ENCODE measurements around the gene KCND3.

KCND3 gene

DNA sequence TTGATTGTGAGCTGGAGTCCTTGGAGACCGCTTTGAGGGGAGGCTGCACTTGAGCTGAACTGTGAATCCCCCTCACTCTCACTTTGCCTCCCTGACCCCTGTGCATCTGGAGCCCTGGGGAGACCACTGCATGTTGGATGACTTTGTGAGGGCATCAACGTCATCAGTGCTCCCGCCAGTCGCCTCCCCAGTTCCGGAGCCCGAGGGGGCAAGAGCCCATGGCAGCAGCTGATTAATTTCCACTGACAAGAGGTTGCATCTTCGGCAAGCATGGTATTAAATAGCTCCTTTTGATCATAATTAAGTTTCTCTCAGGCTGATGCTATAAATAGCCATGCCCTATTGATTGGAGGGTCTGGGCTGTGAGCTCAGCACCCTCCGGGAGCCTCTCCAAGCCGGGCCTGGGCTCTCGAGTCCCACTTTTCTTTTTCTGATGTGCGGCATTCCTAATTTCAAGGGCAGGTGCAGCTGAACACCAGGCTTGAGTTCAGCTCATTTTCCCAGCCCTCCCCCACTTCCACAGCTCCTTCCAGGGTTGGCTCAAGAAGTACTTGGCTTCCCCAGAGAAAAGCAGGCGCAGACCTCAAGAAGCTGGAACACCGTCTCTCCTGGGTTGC, 33.2 kb downstream of the KCND3 start:
- peak; percentile 15 to 25 for DNase-seq

DNA sequence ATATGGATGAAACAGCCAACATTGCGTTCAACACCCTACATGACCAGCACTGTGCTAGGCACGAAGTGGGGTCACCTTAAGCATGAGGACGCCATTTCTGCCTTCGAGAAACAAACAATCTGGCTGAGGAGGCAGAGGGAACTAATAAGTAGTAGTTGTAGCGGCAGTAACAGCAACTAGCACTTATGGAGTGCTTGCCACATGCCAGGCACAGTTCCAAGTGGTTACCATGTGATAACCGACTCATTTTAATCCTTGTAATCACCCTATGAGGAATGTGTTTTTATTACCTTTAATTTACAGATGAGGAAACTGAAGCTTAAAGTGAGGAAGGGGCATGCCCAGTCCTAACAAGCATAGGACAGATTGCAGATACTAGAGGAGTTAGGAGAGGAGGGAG, 33.7 kb downstream of the KCND3 start:
- no peak for DNase-seq

DNA sequence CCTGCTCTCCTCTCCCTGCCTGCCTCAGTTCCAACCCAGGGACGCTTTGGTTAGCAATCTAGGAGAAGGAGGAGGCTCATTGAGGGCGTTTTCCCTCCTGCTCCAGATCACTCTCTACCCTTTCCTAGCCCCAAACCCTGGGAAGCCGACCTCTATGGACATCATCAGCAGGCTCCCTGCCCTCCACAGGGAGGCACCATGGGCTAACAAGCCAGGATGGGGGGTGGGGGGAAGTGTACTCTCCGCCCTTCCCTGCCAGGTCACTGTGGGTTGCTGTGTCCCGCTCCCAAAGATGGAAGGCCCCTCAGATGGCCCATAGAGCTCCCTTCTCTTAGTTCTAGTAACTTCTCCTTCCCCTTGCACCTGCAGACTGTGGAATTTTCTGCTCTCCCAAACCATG, 35.7 kb downstream of the KCND3 start:
- DNase-seq, result no peak

DNA sequence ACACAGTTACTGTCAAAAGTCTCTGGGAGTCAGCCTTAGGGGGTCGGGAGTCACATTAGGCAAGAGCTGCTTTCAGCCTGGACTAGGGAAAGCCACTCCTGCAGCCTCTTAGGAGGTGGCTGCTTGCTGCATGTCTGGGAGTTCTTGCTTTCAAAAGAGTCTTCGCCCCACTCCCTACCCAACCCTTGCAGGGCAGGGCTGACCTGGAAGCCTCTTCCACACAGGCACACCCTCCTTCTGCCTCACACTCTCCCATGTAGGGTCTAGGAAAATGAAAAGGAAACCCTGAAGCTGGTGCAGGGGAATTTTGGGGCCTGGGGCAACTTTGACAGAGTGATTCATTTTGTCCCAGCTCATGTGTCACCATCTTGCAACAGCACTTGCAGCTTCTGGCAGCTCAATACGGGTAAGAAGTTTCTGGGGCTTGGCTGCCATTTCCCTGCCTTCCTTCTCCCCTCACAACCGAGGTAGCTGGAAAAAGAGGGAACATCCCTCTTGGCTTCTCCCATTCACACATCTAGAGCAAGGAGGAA, 37.3 kb downstream of the KCND3 start:
- DNase-seq, result no peak

DNA sequence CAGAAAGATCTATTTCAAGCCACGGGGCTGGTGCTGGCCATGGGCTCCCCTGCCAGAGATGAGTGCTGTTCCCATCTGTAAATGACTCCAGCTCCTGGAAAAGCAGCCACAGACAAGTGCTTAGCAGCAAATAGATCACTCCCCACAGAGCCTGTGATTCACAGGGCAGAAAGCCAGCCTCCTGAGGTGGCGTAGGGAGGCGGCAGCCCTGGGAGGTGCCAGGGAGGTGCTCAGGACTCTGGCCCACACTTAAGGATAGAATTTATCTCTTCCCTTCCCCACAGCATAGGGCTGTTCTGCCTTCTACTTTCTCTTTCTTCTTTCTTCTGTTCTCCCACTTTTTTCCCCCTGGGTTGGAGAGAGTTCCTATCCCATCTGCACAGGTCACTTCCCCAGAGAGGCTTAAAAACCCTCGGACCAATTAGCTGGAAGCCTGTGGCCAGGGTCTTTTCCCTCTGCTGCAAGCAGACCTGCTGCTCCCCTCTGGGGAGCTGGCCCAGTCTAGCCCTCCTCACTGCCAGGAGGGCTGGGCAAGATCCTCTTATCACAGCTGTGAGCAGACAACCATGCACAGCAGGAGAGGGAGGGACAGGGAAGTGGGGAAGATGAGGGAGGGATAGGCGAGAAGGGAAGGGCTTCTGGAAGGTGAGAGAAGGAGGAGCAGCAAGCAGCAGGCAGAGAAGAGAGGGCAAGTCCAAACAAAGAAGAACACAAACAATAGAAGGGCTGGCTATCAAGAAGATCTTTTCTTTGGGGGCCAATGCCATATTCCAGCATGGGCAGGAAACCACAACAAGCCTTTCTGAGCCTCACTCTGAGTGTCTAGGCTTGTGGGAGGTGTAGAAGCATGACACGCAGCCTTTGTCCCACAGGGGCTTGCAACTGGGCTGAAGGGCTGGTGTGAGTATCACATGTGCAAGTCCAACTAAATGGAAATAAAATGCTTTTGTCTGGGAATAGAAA, 41.0 kb downstream of the KCND3 start:
- DNase-seq, result peak; percentile 18 to 61

DNA sequence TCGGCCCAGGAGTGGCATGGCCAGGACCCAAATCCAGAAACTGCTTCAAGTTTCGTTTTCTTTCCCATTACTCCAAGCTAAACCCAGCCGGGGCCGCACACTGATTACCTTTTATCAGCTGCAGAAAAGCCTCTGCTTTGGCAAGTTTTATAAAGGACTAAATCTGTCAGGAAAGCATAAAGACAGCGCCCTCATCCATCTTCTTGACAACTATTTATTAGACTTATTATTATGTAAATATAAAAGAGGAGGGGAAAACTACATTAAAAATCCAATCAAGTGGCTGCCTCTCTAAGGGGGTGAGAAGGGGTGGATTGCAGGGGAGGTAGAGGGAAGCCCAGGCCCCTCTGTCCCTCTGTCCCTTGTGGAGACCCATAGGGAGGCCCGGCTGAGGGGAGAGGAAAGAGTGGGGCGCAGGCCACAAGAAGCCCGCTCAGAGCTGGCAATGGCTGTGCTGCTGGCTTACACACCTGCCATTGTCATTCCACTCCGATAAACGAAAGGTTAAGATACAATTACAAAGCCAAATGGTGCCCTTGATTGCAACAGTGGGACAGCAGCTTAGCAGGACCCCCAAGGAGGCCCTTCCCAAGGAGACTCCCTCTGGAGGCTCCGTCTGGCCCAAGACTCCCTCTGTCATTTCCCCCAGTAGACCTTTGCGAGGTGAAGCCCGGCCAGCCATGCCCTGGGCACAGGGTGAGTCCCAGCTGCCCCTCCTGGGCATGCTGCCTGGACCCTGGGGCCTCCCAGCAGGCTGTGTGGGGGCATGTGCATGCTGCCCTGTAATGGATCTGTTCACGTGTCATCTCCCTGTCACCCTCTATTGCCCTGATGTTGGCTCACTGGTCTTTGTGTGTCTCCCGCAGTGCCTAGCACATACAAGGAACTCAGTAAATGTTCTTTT, 45.4 kb downstream of the KCND3 start:
- no peak for DNase-seq

DNA sequence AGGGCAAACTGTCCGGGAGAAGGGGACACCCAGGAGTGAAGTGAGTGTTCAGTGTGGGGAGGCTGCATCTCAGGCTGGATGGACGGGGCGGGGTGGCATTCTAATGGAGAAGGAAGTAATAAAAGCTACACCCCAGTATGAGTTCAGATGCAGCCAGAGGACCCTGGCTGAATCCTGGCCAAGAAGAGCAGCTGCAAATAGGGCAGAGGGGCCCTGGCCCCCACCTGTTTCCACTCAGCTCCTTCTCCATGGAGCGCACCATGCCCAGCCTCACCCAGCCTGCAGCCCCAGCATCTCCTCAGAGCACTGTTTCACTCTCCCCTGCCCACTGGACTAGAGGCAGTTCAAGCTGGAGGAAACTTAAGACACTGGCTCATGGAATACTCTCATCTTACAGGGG, 46.4 kb downstream of the KCND3 start:
- no peak for DNase-seq

DNA sequence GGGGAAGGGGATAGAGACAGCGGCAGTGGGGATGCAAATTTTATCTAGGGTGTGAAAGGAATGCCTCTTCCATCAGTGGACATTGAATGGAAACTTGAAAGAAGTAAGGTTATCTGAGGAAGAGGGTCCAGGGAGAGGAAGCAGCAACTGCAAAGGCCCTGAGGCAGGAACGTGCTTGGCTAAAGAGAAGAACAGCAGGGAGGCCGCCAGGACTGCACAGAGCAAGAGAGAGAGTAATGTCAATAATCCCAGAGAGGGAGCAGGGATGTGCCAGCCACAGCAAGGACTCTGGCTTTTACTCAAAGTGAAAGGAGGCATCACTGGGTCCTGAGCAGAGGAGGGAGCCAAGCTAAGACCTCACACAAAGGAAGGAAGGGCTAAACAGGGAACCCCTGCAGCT, 50.9 kb downstream of the KCND3 start:
- DNase-seq, result no peak

DNA sequence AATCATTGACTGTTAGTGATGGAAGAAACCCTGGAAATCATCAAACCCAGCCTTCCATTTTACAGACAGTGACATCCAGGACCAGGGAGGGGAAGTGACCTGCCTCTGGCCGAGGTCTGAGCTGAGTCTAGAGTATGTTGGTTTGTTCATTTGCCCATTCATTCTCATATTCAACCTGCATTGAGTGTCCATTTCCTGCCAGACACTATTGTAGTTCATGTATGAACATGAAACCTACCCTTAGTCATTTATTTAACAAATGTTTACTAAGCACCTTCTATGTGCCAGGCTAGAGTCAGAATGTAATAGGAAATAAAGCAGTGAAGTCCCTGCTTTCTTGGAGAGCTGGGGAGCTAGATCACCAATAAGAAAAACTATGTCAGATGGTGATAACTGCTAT, 51.3 kb downstream of the KCND3 start:
- DNase-seq, result no peak

DNA sequence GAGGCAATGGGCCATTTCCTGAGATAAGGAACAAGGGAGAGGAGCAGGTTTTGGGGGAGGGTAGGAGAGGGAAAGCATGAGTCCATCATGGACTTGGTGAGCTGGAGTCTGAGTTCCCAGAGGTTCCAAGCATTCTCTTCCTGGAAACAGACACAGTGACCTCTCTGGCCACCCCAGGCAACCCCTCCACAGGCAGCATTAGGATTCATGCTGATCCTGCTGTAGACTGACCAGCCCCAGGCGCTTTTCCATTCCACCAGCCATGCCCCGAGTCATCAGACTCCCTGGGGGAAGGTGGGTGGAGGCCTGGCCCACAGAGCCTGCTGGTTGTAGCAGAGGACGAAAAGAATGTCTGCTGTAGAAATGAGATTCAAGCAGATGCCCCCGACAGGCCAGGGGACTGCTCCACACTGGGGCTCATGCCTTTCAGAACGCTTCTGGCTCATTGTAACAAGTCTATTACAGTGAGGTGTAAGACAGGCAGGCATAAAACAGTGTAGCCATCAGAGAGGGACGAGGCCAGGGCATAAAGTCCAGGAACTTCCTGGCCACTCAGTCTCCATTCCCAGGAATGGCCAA, 52.2 kb downstream of the KCND3 start:
- no peak for DNase-seq

DNA sequence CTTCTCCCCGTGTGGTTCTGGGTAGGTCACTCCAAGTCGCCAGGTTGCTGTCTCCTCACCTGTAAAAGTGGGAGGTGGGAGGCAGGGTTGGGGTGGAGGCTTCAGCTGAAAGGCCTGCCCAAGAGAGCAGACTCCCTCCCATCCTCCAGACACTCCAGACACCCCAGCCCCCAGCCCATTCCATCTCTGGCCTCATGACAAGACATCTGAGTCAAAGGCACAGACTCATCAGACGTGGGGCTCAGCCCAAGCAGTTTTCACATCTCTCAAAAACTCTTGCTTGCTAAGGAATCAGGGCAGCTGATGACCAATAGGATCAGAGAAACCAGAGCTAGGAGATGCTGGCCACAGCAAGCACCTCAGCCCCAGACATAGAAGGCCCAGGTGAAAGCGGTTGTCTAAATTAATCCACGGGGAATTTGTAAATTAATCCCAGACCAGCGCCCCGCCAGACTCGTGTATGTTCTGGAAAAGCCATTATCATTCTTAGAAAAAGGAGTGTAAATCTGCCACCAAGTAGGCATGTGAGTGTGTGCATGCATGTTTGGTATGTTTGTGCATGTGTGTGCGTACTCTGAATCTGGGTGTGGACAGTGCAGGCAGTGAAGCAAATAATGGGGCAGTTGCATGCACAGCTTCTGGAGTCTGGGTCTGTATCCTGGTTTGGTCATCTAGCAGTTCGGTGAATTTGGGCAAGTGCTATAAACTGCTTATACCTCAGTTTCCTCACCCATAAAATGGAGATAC, 55.2 kb downstream of the KCND3 start:
- DNase-seq, result no peak

DNA sequence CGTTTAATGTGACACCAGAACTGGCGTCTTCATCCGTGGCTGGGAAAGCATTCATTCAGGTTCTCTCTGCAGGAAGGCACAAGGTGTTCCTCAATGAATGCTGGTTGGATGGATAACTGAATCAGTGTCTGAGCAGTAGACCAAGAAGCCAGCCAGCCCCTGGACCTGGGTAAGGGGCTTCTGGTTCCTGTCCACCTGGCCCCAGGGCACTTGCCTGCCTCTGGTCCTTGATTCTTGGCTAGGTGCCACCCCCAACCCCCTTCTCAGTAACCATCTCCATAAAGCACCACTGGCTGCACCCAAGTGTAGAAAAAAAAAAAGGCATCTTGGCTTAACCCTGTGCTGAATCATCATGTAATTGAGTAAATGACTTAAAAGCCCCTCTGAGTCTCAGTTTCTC, 59.1 kb downstream of the KCND3 start:
- no peak for DNase-seq

DNA sequence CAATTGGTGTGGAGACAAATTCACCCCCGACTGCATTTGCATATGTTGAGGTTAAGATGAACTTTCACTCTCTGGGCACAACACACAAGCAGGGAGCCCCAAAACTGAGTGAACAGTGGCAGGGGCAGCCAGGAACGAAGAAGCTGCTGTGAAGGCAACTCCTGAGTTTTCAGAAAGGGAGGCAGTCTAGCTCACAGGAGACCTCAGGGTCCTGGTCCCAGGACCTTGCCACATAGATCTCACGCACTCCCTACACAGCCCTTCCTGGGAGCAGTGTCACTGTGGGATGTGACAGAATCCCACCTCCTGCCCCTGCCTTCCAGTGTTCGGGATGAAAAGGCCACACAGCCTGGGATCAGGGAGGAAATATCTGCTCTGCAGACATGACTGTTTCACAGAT, 60.9 kb downstream of the KCND3 start:
- DNase-seq, result no peak

DNA sequence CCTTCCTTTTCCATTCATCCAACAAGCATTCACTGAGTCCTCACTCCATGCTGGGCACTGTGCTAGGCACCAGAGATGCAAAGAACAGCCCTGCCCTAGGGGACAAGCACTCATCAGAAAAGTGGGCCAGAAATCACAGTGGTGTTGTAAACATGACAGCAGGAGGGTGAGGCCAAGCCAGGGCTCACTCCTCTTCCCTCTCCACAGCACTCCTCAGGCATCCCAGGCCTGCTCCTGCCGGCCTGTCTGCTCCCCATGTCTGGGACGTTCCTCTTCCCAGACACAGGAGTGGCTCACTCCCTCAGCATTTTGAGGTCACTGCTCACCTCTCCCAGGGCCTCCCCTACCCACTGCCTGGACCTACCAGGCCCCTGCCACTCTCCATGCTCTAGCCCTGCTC, 61.8 kb downstream of the KCND3 start:
- DNase-seq, result no peak

DNA sequence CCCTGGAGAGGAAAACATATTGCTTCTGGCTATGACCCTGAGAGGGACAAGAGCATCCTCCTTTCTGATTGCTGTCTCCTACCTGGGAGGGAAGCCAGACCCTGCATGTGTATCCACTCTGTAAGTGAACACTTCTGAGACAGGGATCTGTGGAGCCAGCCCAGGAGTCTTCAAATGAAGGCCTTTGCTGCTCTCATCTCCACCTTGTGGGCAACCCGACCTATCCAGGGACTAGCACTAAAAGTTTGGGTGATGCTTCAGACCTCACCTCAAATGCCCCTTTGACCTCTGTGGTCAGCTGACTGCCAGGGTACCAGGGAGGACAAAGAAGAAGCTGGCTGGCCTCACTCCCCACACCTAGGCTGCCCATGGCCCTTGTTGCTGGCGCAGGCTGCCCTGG, 64.7 kb downstream of the KCND3 start:
- no peak for DNase-seq

DNA sequence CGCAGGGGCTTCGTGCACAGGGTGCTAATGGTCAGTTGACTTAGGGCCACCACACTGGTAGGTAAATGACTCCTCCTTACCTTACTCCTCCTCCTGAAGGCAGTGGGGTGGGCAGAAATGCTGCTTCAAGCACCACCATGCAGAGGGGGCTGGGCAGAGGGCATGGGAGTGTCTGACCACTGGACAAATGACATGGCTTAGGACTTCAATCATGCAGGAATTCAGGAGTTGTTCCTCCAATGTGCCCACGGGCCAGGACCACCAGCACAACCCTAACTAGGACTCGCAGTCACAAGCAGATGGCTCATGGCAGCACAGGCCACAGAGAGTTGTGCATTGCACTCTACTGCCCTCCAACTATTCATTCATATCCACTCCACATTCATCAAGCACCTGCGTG, 65.7 kb downstream of the KCND3 start:
- DNase-seq, result no peak

DNA sequence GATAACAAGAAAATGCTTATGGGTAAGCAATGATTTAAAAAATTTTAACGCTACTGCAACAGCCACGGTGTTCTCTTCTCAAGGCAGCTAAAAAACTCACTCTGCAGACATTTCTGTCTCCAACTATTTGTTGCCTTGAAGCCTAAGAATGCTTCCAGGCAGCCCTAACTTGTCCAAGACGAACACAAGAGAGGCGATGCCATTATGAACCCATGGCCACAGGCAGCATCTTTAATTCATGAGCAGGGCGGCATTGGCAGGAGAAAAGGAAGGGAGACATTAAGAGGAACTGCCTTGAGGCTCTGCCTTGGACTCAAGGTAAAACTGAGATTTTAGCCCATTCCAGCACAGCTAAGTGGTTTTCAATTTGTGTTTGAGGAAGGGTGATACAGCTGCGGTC, 67.5 kb downstream of the KCND3 start:
- DNase-seq, result peak in 1 of 2 donors; percentile 9

DNA sequence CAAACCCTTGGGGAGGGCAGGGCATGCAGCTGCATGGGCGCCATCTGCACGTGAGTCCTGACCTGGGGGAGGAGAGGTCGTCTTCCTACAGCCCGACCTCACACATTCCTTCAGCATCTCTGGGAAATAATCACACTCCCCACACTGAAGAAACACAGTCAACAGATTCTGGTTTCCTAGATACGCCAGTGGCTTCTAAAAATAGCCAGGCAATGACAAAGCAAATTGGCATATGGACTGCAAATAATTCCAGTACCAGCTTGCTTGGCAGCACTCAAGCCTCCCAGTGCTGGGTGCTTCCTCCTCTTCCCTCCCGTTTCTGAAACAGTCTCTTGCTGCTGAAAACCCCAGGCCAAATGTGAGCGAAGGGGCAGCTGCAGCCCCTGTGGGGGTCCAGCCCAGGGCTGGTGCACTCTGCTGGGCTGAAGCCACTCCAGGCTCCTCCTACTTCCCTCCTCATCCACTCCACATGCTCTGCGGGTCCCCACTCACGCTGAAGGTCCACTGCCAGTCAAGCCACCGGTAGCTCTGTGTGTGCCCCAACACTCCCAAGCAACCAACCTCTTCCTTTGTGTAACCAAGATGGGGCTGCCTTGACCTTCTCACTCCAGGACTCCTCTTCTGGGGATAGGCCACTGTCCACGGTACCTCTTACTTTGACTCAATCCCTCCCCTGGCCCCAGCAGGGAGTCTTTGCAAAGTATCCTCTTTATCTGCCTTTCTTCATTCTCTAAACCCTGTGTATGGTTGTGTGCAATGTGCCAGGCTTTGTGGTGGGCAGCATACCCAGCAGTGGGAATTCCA, 69.0 kb downstream of the KCND3 start:
- peak; percentile 38 to 84 for DNase-seq

DNA sequence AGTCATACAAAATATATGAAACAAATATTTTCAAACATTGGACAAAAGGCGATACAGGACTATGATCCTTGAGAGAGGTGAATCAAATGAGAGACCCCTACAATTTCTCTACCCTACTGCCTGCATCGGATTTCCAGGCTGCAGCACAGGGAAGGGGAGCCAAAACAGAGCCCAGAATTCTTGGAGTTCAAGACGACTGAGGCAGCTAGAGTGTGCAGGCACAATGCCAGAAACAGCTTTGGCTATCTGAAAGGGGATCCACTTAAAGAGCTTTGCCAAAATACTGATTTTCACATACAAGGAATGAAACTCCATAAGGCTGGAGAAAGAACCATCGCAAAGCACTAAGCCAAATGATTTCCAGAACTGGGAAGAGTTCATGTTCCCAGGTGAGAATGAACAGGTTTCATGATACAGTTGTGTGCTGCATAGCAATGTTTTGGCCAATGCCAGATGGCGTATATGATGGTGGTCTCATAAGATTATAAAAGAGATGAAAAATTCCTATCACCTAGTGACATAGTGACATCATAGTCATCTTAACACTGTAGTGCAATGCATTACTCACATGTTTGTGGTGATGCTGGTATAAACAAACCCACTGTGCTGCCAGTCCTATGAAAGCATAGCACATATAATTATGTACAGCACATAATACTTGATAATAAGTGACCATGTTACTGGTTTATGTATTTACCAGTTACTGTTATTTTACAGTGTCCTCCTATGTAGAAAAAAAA, 77.5 kb downstream of the KCND3 start:
- no peak for DNase-seq

DNA sequence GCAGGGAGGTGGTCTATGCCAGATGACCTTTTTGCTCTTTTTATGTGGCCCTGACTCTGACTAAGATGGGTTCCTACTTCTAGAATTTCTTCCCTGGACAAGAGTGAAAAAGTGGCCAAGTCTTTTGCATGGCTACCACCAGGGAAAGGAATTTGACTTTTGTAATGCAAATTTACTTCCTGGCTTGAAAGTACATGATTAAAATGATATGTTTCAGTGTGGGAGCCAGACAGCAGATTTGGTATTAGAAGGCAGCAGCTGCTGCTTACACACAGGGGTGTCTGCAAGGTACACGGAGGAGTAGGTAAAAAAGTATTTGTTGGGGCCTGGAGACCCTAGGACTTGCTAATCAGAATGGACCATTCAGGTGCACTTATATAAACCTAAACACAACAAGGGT, 78.4 kb downstream of the KCND3 start:
- no peak for DNase-seq
